ENCODE measurements around the gene RSPRY1.

The RSPRY1 gene

DNA sequence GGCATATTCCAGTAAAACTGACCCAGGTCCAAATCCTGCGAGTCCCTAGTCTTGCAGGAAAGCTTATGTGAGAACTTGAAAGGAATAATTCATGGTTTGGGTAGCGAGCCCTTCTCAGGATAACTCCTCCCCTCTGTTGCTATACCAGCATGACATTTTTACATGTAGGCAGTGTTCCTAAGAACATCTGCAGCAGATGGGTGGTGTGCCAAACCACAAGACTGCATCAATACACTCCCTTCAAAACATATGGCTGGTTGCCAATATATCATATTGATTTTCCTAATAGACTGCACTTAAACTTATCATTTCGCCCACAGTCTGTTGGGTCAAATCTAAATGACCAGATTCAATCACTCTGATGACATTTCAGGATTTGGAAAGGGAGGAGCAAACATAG lies 20.2 kb upstream of the RSPRY1 start:
- TF ChIP-seq, protein P1, sequence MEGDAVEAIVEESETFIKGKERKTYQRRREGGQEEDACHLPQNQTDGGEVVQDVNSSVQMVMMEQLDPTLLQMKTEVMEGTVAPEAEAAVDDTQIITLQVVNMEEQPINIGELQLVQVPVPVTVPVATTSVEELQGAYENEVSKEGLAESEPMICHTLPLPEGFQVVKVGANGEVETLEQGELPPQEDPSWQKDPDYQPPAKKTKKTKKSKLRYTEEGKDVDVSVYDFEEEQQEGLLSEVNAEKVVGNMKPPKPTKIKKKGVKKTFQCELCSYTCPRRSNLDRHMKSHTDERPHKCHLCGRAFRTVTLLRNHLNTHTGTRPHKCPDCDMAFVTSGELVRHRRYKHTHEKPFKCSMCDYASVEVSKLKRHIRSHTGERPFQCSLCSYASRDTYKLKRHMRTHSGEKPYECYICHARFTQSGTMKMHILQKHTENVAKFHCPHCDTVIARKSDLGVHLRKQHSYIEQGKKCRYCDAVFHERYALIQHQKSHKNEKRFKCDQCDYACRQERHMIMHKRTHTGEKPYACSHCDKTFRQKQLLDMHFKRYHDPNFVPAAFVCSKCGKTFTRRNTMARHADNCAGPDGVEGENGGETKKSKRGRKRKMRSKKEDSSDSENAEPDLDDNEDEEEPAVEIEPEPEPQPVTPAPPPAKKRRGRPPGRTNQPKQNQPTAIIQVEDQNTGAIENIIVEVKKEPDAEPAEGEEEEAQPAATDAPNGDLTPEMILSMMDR (conservative IDR thresholded peaks at IDR 0.05; ENCODE audit: control insufficient read depth, insufficient read depth, low read depth, low read length): no peak
- H3K4me3 ChIP-seq (ENCODE audit: control insufficient read depth, low read depth, low read length): no peak overlapping the region
- peak; percentile 87 for DNase-seq (ENCODE audit: low read depth)

DNA sequence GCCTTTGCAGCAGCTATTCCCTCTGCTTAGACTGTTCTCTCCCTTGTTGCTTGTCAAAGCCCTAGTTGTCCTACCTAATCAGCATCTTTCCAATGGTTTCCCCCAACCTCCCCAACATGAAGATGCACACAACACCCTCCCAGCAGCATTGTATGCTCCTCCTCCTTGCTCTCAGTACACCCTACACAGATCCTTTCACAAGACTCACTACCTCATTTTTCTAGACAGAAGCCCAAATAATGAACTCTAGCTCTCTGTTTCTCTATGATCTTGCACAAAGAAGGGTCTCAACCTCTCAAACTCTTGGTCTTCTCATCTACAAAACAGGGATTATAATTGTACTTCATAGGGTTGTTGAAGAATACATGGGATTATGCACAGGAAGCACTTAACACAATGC lies 19.7 kb upstream of the RSPRY1 start:
- DNase-seq (ENCODE audit: low read depth): no peak
- no peak overlapping the region for H3K4me3 ChIP-seq (ENCODE audit: control insufficient read depth, low read depth, low read length)

DNA sequence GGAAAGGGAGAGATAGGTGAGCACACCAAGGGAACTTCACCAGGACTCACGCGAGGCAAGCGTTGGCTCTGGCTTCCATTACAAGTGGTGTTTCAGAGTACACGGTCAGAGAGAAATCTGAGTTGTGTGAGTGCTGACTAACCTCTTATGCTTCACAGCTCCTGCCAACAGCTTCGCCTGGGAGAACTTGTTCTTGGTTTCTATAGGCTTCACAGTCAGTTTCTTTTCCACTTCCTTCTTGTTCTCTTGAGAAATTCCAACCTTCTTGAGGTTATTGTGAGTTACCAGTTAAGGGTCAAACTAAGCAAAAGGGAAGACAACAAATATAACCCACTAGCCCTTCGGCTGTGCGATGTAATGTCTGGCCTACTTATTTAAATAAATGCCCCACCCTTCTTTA lies 19.2 kb upstream of the RSPRY1 start:
- no peak overlapping the region for H3K4me3 ChIP-seq (ENCODE audit: control insufficient read depth, low read depth, low read length)
- TF ChIP-seq, protein P1 (conservative IDR thresholded peaks at IDR 0.05; ENCODE audit: control insufficient read depth, insufficient read depth, low read depth, low read length): no peak
- peak; percentile 87 for DNase-seq (ENCODE audit: low read depth)

More for the DNA sequence above, 19.7 kb upstream of the RSPRY1 start:
- TF ChIP-seq, protein P1 (conservative IDR thresholded peaks at IDR 0.05; ENCODE audit: control insufficient read depth, insufficient read depth, low read depth, low read length): no peak

DNA sequence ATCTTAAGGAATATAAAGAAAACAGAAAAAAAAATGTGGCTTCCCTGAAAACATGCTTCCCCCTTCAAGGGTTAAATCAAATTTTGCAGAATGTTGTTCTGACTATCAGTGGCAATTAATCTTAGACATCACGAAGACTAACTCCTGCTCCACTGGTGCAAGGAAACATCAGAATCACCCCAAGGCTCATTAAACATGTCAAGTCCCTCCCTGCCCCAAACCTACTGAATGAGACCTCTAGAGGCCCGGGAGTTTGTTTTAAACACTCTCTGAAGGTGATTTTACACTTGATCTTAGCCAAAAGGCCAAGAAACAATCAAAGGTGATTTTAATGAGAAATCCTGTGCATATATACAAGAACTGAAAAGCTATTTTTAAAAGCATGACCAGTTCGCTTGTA lies 18.6 kb upstream of the RSPRY1 start:
- DNase-seq (ENCODE audit: low read depth): no peak
- TF ChIP-seq, protein P1 (conservative IDR thresholded peaks at IDR 0.05; ENCODE audit: control insufficient read depth, insufficient read depth, low read depth, low read length): no peak
- no peak overlapping the region for H3K4me3 ChIP-seq (ENCODE audit: control insufficient read depth, low read depth, low read length)

DNA sequence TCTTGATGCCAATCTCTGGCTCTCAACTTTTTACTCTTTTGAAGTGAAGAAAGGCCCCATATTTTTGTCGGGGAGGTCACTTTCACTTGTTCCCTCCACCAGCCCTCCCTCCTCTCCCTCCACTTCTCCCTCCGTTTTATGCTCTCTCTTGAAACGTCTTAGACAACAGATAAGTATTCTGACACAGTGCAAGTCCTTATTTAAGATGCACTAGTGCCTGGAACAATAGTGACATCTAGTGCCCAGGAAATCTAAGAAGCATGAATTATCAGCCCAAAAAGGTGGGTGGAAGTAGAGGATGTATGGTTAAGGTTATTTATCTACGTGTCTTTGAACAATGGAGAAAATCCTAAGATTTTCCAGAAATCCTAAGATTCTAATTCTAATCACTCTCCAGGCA lies 18.2 kb upstream of the RSPRY1 start:
- H3K4me3 ChIP-seq (ENCODE audit: control insufficient read depth, low read depth, low read length): no peak overlapping the region
- peak; percentile 79 for DNase-seq (ENCODE audit: low read depth)
- TF ChIP-seq, protein P1 (conservative IDR thresholded peaks at IDR 0.05; ENCODE audit: control insufficient read depth, insufficient read depth, low read depth, low read length): peak; percentile 78

DNA sequence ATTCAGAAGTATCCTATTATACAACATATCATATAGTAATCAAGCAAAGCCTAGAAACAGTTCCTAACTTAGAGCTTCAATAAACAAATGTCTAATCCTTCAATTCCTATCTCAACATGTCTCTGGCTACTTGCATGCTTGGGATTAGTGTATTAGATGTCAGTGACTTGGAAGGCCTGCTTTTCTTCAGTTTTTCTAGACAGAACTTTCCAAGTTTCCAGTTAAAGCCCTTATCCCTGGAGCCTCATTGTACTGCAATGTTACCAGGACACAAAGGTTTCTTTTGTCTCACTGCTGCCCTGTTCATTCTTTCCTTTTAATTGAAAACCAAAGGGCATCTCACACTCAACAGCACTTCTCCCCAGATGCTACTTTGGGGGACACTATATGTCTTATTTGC lies 16.8 kb upstream of the RSPRY1 start:
- no peak overlapping the region for H3K4me3 ChIP-seq (ENCODE audit: control insufficient read depth, low read depth, low read length)
- TF ChIP-seq, protein P1 (conservative IDR thresholded peaks at IDR 0.05; ENCODE audit: control insufficient read depth, insufficient read depth, low read depth, low read length): no peak
- DNase-seq (ENCODE audit: low read depth): no peak

DNA sequence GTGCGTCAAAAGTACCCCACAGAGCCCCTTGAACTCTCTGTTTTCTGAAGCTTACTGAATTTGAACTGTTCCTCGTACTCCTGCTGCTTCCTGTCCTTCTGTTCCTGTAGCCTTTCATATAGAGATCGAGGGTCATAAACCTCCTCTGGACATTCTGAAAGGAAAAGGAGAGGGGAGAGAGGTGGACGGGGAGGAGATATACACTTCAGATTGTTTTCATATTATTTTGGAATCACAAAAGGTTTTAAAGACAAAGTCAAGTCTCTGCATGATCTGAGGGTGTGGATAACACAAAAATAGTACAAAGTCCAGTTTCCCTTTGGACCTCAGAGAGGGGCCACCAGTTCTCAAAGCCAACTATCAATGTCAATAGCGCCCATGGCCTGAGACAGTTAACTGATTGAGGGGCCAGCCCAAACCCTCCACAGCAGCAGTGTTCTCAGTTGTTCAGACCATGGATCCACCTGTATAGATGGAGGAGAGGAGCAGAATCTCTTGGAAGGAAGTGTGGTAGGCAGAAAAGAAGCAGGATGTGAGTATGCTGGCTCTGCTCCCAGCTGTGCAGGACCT lies 13.3 kb upstream of the RSPRY1 start:
- TF ChIP-seq, protein P1 (conservative IDR thresholded peaks at IDR 0.05; ENCODE audit: control insufficient read depth, insufficient read depth, low read depth, low read length): no peak
- DNase-seq (ENCODE audit: low read depth): no peak
- H3K4me3 ChIP-seq (ENCODE audit: control insufficient read depth, low read depth, low read length): no peak overlapping the region

Measured in fibroblast of mammary gland (primary cell).